ENCODE measurements around the gene CTSV. TPM values are rescaled to one million over a fixed set of nuclear protein-coding genes. Genes with fewer than 3 reads are reported as not detected.
"Not testable (repeated sequence)": the region's sequence is repeated elsewhere in the genome, so short reads cannot be mapped to it uniquely, and the experiment has no call there.

CTSV gene
- total RNA-seq, 2 donors from 2014 or later, result 0.21 TPM; not detected in 1

DNA sequence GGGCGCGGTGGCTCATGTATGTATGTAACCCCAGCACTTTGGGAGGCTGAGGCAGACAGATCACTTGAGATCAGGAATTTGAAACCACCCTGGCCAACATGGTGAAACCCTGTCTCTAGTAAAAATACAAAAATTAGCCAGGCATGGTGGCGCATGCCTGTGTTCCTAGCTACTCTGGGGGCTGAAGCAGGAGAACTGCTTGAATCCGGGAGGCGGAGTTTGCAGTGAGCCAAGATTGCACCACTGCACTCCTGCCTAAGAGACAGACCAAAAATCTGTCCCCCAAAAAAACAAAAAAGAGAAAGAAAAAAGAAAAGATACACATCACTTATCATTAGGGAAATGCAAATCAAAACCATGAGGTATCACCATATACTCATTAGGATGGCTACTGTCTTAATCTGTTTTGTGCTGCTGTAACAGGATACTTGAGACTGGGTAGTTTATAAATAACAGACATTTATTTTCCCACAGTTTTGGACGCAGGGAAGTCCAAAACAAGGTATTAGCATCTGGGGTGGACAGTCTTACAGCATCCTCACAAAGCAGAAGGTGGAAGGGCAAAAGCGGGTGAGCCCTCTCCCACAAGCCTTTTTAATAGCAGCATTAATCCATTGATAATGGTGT is 55.3 kb downstream of the CTSV start:
- intact Hi-C loops (cut with DNase I); ATAC-seq; DNase-seq: not testable (repeated sequence)

Other genes with a start within 250 kb of the CTSV start
- 1 to 10 TPM; 3.3 to 3.4 TPM for gene ZNF782, start 184.6 kb downstream of the CTSV start, total RNA-seq
- not detected for gene NUTM2G, start 110.3 kb downstream of the CTSV start, total RNA-seq

All from left cardiac atrium (tissue), 4 donors.